B cell (primary cell): ENCODE measurements around the gene GSE1. TPM values are rescaled to one million over a fixed set of nuclear protein-coding genes. Genes with fewer than 3 reads are reported as not detected.

ENCODE experiments used
- ATAC-seq: fragments of 200-7000 bp; cut with Tn5 transposase; one replicate; pipeline ENCODE4 v1.10.0; 2021; ENCODE audit warnings: low read depth, mild to moderate bottlenecking, moderate number of reproducible peaks, moderate library complexity
- CTCF ChIA-PET: fragments of 350-600 bp; sonication (Branson Sonifier 250); formaldehyde crosslinking; loops from one replicate; lab custom pipeline; 2021; ENCODE audit warnings: antibody characterized with exemption, inconsistent platforms; lab: Charles Lee
- POLR2A ChIA-PET: fragments of 350-600 bp; sonication (Branson Sonifier 250); formaldehyde crosslinking; loops from one replicate; lab custom pipeline; 2021; ENCODE audit warnings: antibody characterized with exemption; lab: Charles Lee
- DNase-seq: peaks from one replicate; pipeline ENCODE4 v3.0.0; 2013
- H2AFZ ChIP-seq: 2 replicates; pipeline ENCODE4 v1.6.1; 2012; ENCODE audit warnings: mild to moderate bottlenecking, low read depth, low read length; ENCODE audit not compliant: insufficient read depth, poor library complexity, severe bottlenecking
- H3K27ac ChIP-seq, 2 donors: 1 replicate in 1 of 2; 2 replicates in 1 of 2; pipeline ENCODE4 v1.5.1; 2012 to 2013; ENCODE audit warnings: low read length in 2 of 2, mild to moderate bottlenecking in 2 of 2, moderate library complexity in 1 of 2
- H3K27me3 ChIP-seq, 4 experiments: fragments of 200-600 bp in 1 of 4; sonication (generic) in 1 of 4; replicated peaks in 1 of 4; 1 replicate in 2 of 4; 2 replicates in 2 of 4; pipeline versions ENCODE4 v1.6.1 to v1.7.0; 2013 to 2016; ENCODE audit warnings: low read length in 3 of 4, mild to moderate bottlenecking in 2 of 4, mixed read lengths in 1 of 4, moderate library complexity in 1 of 4; ENCODE audit not compliant: insufficient read depth in 4 of 4, control insufficient read depth in 3 of 4; ENCODE audit errors: control extremely low read depth in 1 of 4
- H3K36me3 ChIP-seq, 2 experiments: replicated peaks in 1 of 2; 1 replicate in 1 of 2; 2 replicates in 1 of 2; pipeline versions ENCODE4 v1.6.1 to v1.7.1; 2013; ENCODE audit warnings: low read length in 1 of 2; ENCODE audit not compliant: insufficient read depth in 2 of 2, control insufficient read depth in 1 of 2; ENCODE audit errors: control extremely low read depth in 1 of 2, extremely low read depth in 1 of 2
- H3K4me1 ChIP-seq, 2 donors: fragments of 200-600 bp in 1 of 2; sonication (generic) in 1 of 2; 1 replicate in 1 of 2; 2 replicates in 1 of 2; pipeline versions ENCODE4 v1.5.1 to v1.6.1; 2013 to 2017; ENCODE audit warnings: low read length in 2 of 2; ENCODE audit not compliant: control insufficient read depth in 2 of 2, insufficient read depth in 2 of 2
- H3K4me2 ChIP-seq: replicated peaks from 2 replicates; pipeline ENCODE3; 2012; ENCODE audit warnings: mild to moderate bottlenecking, low read depth, low read length; ENCODE audit not compliant: poor library complexity, severe bottlenecking
- H3K4me3 ChIP-seq, 5 experiments: fragments of 200-600 bp in 1 of 5; sonication (generic) in 1 of 5; 1 replicate in 3 of 5; 2 replicates in 2 of 5; pipeline versions ENCODE4 v1.5.1 to v1.7.0; 2011 to 2016; ENCODE audit warnings: low read length in 4 of 5, mild to moderate bottlenecking in 4 of 5, low read depth in 2 of 5, control low read depth in 1 of 5, moderate library complexity in 1 of 5; ENCODE audit not compliant: insufficient read depth in 1 of 5; ENCODE audit errors: control extremely low read depth in 1 of 5, extremely low read depth in 1 of 5
- H3K79me2 ChIP-seq: fragments of 200-600 bp; sonication (generic); one replicate; pipeline ENCODE4 v1.6.0; 2016; ENCODE audit warnings: low read length; ENCODE audit not compliant: control insufficient read depth, insufficient read depth
- H3K9ac ChIP-seq: fragments of 200-600 bp; sonication (generic); 2 replicates; pipeline ENCODE4 v1.6.1; 2017; ENCODE audit warnings: mild to moderate bottlenecking, low read length, moderate library complexity
- H3K9me3 ChIP-seq, 3 donors: one replicate each; pipeline versions ENCODE4 v1.6.1 to v1.7.1; 2013; ENCODE audit warnings: low read length in 2 of 3; ENCODE audit not compliant: control insufficient read depth in 2 of 3, insufficient read depth in 1 of 3; ENCODE audit errors: control extremely low read depth in 1 of 3
- H4K20me1 ChIP-seq: 2 replicates; pipeline ENCODE4 v1.6.0; 2012; ENCODE audit warnings: mild to moderate bottlenecking, low read length; ENCODE audit not compliant: insufficient read depth, control insufficient read depth, poor library complexity, severe bottlenecking
- H3K27ac Mint-ChIP-seq: one replicate; pipeline ENCODE4 v1.8.0; 2021; ENCODE audit warnings: mixed read lengths
- H3K27me3 Mint-ChIP-seq: one replicate; pipeline ENCODE4 v1.8.0; 2021; ENCODE audit warnings: mixed read lengths
- H3K4me1 Mint-ChIP-seq: one replicate; pipeline ENCODE4 v1.8.0; 2021; ENCODE audit warnings: mixed read lengths
- H3K4me3 Mint-ChIP-seq: one replicate; pipeline ENCODE4 v1.8.0; 2021; ENCODE audit warnings: mixed read lengths
- H3K9me3 Mint-ChIP-seq: one replicate; pipeline ENCODE4 v1.8.0; 2022; ENCODE audit warnings: mixed read lengths; ENCODE audit not compliant: insufficient read depth
- EZH2 ChIP-seq: IDR thresholded peaks from 2 replicates; pipeline ENCODE4 v1.6.1; 2012; ENCODE audit warnings: borderline replicate concordance, low read depth, mild to moderate bottlenecking, moderate library complexity, low read length; ENCODE audit not compliant: insufficient read depth, poor library complexity, severe bottlenecking
- WGBS: methylation state at CpG from one replicate; pipeline ENCODE4 v1.1.5; 2013; ENCODE audit warnings: missing lambda C conversion rate; ENCODE audit not compliant: insufficient coverage; 5-methylcytosine and 5-hydroxymethylcytosine counted together
- intact Hi-C: fragments of 100-400 bp; cut with micrococcal nuclease; formaldehyde crosslinking; loops from one replicate; pipeline ENCODE4 v1.10.0; 2022
- polyA plus RNA-seq: library from polyadenylated mRNA; depleted of rRNA; stranded (reverse); fragments of >200 nt; gene quantifications from 2 replicates; pipeline ENCODE4 v1.2.3, GENCODE V29; 2012
- total RNA-seq, 2 donors: library from RNA; stranded (reverse); fragments of 120-200 nt in 1 of 2; gene quantifications; 1 replicate in 1 of 2; 2 replicates in 1 of 2; pipeline versions ENCODE4 v1.2.3 to v1.2.4, GENCODE V29; 2013 to 2022
- TF ChIP-seq, protein P1 (sequence below): fragments of 200-600 bp; IDR thresholded peaks from one replicate; pipeline ENCODE4 v1.8.0; 2022; ENCODE audit warnings: antibody characterized with exemption, mild to moderate bottlenecking

GSE1 gene
- total and polyA plus RNA-seq, 2 donors (not counting 1 experiment from before 2014, with no cell fraction given) = 57.3 to 76.1 TPM

DNA sequence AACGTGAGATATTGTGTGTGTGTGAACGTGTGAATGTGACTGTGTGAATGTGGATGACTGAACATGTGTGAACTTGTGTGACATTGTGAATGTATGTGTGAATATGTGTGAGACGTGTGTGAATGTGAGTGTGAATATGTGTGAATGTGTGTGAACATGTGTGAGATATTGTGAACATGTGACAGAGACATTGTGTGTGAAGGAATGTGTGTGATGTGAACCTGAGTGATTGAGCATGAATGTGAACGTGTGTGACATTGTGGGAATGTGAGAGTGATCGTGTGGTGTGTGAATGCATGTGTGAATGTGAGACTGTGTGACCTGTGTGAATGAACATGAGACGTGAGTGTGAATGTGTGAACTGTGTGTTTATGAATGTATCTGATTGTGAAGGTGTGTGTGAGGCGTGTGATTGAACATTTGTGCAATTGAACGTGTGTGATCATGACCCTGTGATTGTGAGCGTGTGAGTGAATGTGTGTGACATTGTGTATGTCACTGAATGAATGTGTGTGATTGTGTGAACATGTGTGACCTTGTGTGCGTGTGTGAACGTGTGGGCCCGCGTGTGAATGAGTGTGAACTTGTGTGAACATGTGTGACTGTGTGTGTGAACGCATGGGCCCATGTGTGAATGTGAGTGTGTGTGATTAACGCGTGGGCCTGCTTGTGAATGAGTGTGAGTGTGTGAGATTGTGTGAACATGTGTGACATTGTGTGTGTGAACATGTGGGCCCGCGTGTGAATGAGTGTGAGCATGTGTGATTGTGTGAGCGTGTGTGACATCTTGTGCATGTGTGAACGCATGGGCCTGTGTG lies 23.2 kb upstream of the GSE1 start:
- H3K27me3 Mint-ChIP-seq = no peaks in the 10 kb centered on the region
- intact Hi-C loops = no loop called here
- Histone ChIP-seq H3K4me1 (peaks cover 0 to under 1% of the 10 kb centered on the region in 2 donors), H2AFZ (no peak overlapping the region), H3K9me3 (no peaks in the 10 kb centered on the region), H3K27me3 (no peaks in the 10 kb centered on the region), H3K27ac (no peak overlapping the region), H3K36me3 (peaks cover 0 to 12% of the 10 kb centered on the region in 2 experiments), H4K20me1 (peaks cover 98% of the 10 kb centered on the region), H3K9ac (no peak overlapping the region), H3K4me3 (no peak overlapping the region), H3K4me2 (no peak overlapping the region), H3K79me2 (peaks cover 93% of the 10 kb centered on the region)
- DNase-seq (no peak), ATAC-seq (no peak)
- no peak overlapping the region for H3K27ac Mint-ChIP-seq
- no peaks in the 10 kb centered on the region for H3K9me3 Mint-ChIP-seq
- ChIA-PET CTCF (no interaction called here), POLR2A (no interaction called here)
- no peak overlapping the region for H3K4me3 Mint-ChIP-seq
- TF ChIP-seq, protein P1, sequence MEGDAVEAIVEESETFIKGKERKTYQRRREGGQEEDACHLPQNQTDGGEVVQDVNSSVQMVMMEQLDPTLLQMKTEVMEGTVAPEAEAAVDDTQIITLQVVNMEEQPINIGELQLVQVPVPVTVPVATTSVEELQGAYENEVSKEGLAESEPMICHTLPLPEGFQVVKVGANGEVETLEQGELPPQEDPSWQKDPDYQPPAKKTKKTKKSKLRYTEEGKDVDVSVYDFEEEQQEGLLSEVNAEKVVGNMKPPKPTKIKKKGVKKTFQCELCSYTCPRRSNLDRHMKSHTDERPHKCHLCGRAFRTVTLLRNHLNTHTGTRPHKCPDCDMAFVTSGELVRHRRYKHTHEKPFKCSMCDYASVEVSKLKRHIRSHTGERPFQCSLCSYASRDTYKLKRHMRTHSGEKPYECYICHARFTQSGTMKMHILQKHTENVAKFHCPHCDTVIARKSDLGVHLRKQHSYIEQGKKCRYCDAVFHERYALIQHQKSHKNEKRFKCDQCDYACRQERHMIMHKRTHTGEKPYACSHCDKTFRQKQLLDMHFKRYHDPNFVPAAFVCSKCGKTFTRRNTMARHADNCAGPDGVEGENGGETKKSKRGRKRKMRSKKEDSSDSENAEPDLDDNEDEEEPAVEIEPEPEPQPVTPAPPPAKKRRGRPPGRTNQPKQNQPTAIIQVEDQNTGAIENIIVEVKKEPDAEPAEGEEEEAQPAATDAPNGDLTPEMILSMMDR = no peak
- TF ChIP-seq EZH2 = no peak
- peaks cover 23% of the 10 kb centered on the region for H3K4me1 Mint-ChIP-seq
- WGBS = 98% methylated on average over 20 of the region's 20 CpGs

DNA sequence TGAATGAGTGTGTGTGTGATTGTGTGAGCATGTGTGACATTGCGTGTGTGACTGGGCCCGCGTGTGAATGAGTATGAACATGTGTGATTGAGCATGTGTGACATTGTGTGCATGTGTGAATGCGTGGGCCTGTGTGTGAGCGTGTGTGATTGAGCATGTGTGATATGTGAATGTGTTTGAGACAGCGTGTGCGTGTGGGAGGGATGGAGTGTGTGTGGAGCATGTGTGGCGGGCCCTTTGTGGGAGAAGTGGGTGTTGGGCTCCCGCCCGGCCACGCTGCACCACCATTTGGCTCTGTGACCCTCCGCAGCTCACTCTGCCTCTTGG lies 22.7 kb upstream of the GSE1 start:
- Histone ChIP-seq H3K36me3 (peaks cover 0 to 11% of the 10 kb centered on the region in 2 experiments), H3K4me2 (no peak overlapping the region), H3K9me3 (no peaks in the 10 kb centered on the region), H3K27ac (no peak overlapping the region), H3K27me3 (no peaks in the 10 kb centered on the region), H3K9ac (no peak overlapping the region), H2AFZ (no peak overlapping the region), H3K4me3 (no peak overlapping the region), H4K20me1 (peaks cover 98% of the 10 kb centered on the region), H3K4me1 (peaks cover 3 to 5% of the 10 kb centered on the region in 2 donors), H3K79me2 (peaks cover 93% of the 10 kb centered on the region)
- ChIA-PET POLR2A (no interaction called here), CTCF (no interaction called here)
- DNase-seq (no peak), ATAC-seq (no peak)
- 97% methylated on average over 12 of the region's 12 CpGs for WGBS
- peaks cover 27% of the 10 kb centered on the region for H3K4me1 Mint-ChIP-seq
- H3K27me3 Mint-ChIP-seq = no peaks in the 10 kb centered on the region
- H3K4me3 Mint-ChIP-seq = no peak overlapping the region
- intact Hi-C loops = no loop called here
- no peaks in the 10 kb centered on the region for H3K9me3 Mint-ChIP-seq
- TF ChIP-seq EZH2 = no peak
- TF ChIP-seq, protein P1 = no peak
- no peak overlapping the region for H3K27ac Mint-ChIP-seq
